Left colon (tissue), 2 donors: ENCODE measurements around the gene VRK3. TPM values are rescaled to one million over a fixed set of nuclear protein-coding genes. Genes with fewer than 3 reads are reported as not detected.

Experiments used
- total RNA-seq, 2 donors: library from RNA; stranded (reverse); fragmentation: NEBNext Ultra II Directional; extraction: Animal tissue kit (Norgen Biotek cat#: 25700); gene quantifications; one replicate each; pipeline ENCODE4 v1.2.1, GENCODE V29; 2021
- donor health status: DM: no; HTN: no; CAD: no.
- donor health status: DM: yes; HTN: yes; CAD: no.

VRK3 gene
- total RNA-seq, 2 donors from 2014 or later, result 48.2 to 55.3 TPM

Other genes with a start within 250 kb of the VRK3 start
- gene FUZ, start 212.1 kb downstream of the VRK3 start, total RNA-seq, result 1 to 10 TPM; 7.6 to 10.0 TPM
- 10 to 100 TPM; 52.6 to 52.8 TPM for gene MED25, start 207.1 kb downstream of the VRK3 start, total RNA-seq
- gene PTOV1, start 174.2 kb downstream of the VRK3 start, total RNA-seq, result 10 to 100 TPM; 95.3 to 95.5 TPM
- 10 to 100 TPM; 62.3 to 76.7 TPM for gene PNKP, start 157.8 kb downstream of the VRK3 start, total RNA-seq
- 10 to 100 TPM; 30.3 to 43.3 TPM for gene AKT1S1, start 148.0 kb downstream of the VRK3 start, total RNA-seq
- 10 to 100 TPM; 32.8 to 36.4 TPM for gene TBC1D17, start 147.7 kb downstream of the VRK3 start, total RNA-seq
- gene IL4I1, start 128.5 kb downstream of the VRK3 start, total RNA-seq, result 1 to 10 TPM in 1 of 2 donors, under 1 TPM in 1; 0.67 to 1.3 TPM
- 10 to 100 TPM; 13.2 to 16.7 TPM for gene ATF5, start 96.2 kb downstream of the VRK3 start, total RNA-seq
- 10 to 100 TPM; 31.5 to 37.1 TPM for gene NUP62, start 95.9 kb downstream of the VRK3 start, total RNA-seq
- gene SIGLEC11, start 64.2 kb downstream of the VRK3 start, total RNA-seq, result under 1 TPM; 0.40 to 0.75 TPM
- gene ZNF473, start 633 bp upstream of the VRK3 start, total RNA-seq, result 1 to 10 TPM; 4.9 to 5.9 TPM
- not detected for gene IZUMO2, start 137.9 kb upstream of the VRK3 start, total RNA-seq
- gene MYH14, start 178.2 kb upstream of the VRK3 start, total RNA-seq, result 100 to 1,000 TPM; 455 to 653 TPM